A673 (cell line): ENCODE data around the gene NPHP4. TPM values are rescaled to one million over a fixed set of nuclear protein-coding genes. Genes with fewer than 3 reads are reported as not detected.

Experiments used
- BruUV-seq: library from RNA; stranded (reverse); fragments of 400-500 nt; replicated peaks from 2 replicates; lab custom pipeline; 2021; lab: Mats Ljungman, UMichigan
- CTCF ChIA-PET: fragments of 300-600 bp; sonication (Branson Sonifier 250); formaldehyde crosslinking; loops from one replicate; lab custom pipeline; 2022; ENCODE audit warnings: antibody characterized with exemption; lab: Charles Lee
- POLR2A ChIA-PET: fragments of 300-600 bp; sonication (Branson Sonifier 250); formaldehyde crosslinking; loops from one replicate; lab custom pipeline; 2022; ENCODE audit warnings: antibody characterized with exemption; ENCODE audit not compliant: low non-redundant PET; lab: Charles Lee
- DNase-seq: peaks from one replicate; pipeline ENCODE4 v3.0.0-alpha.2; 2015; ENCODE audit warnings: low spot score
- H3K27ac ChIP-seq: fragments of 200-600 bp; sonication (generic); 2 replicates; pipeline ENCODE4 v1.5.1; 2016; ENCODE audit warnings: mixed run types, low read depth, mild to moderate bottlenecking, mixed read lengths, antibody characterized with exemption, low read length; ENCODE audit not compliant: poor library complexity, severe bottlenecking
- H3K27me3 ChIP-seq: fragments of 200-600 bp; sonication (generic); replicated peaks from 2 replicates; pipeline ENCODE4 v1.6.1; 2017; ENCODE audit warnings: mixed run types, low read depth, mild to moderate bottlenecking, mixed read lengths, antibody characterized with exemption, low read length; ENCODE audit not compliant: insufficient read depth, poor library complexity
- H3K36me3 ChIP-seq: fragments of 200-600 bp; sonication (generic); 2 replicates; pipeline ENCODE4 v1.6.1; 2016; ENCODE audit warnings: mixed run types, mild to moderate bottlenecking, mixed read lengths, antibody characterized with exemption, low read length; ENCODE audit not compliant: insufficient read depth, poor library complexity, severe bottlenecking
- H3K4me1 ChIP-seq: fragments of 200-600 bp; sonication (generic); 2 replicates; pipeline ENCODE4 v1.6.1; 2017; ENCODE audit warnings: mixed run types, mild to moderate bottlenecking, mixed read lengths, antibody characterized with exemption, low read length; ENCODE audit not compliant: insufficient read depth, poor library complexity, severe bottlenecking
- H3K4me3 ChIP-seq: fragments of 200-600 bp; sonication (generic); 2 replicates; pipeline ENCODE4 v1.5.1; 2016; ENCODE audit warnings: low read depth, mixed run types, mild to moderate bottlenecking, mixed read lengths, low read length; ENCODE audit not compliant: poor library complexity, severe bottlenecking
- H3K9me3 ChIP-seq: fragments of 200-600 bp; sonication (generic); 2 replicates; pipeline ENCODE4 v1.6.1; 2016; ENCODE audit warnings: mixed run types, low read depth, mild to moderate bottlenecking, mixed read lengths, antibody characterized with exemption, low read length; ENCODE audit not compliant: poor library complexity, severe bottlenecking
- CTCF ChIP-seq: fragments of 300-800, 200-600 bp; sonication (generic); conservative IDR thresholded peaks from 2 replicates; pipeline ENCODE4 v1.5.1; 2017; ENCODE audit warnings: low read depth, mild to moderate bottlenecking, antibody characterized with exemption, low read length, moderate library complexity, mixed read lengths
- EZH2 ChIP-seq: fragments of 200-600 bp; sonication (generic); IDR thresholded peaks from 2 replicates; pipeline ENCODE4 v1.6.1; 2017; ENCODE audit warnings: borderline replicate concordance, low read depth, mild to moderate bottlenecking, mixed read lengths, antibody characterized with exemption, low read length; ENCODE audit not compliant: poor library complexity, severe bottlenecking
- intact Hi-C: fragments of 100-400 bp; cut with micrococcal nuclease; formaldehyde crosslinking; loops from one replicate; pipeline ENCODE4 v1.10.0; 2022; ENCODE audit not compliant: unreplicated experiment
- total RNA-seq: library from RNA; stranded (reverse); gene quantifications from 2 replicates; pipeline ENCODE4 v1.2.3, GENCODE V29; 2021

Gene NPHP4
- total RNA-seq, 1 experiment from 2014 or later: 27.6 TPM

GRCh38 chr1:5956022-5956830 lies 36.0 kb downstream of the NPHP4 start:
- Histone ChIP-seq H3K27ac (no peak overlapping the region), H3K9me3 (no peaks in the 10 kb centered on the region), H3K36me3 (peaks cover 4% of the 10 kb centered on the region), H3K27me3 (no peaks in the 10 kb centered on the region), H3K4me3 (no peak overlapping the region), H3K4me1 (no peaks in the 10 kb centered on the region)
- TF ChIP-seq EZH2 (no peak), CTCF (no peak)
- BruUV-seq: no TSS peak
- POLR2A ChIA-PET: interaction anchor here (0.6 kb wide), 1 partner anchor 44 kb away, joined by 12 read pairs; no protein-coding TSS in a partner anchor
- CTCF ChIA-PET: no interaction called here
- DNase-seq: no peak
- intact Hi-C loops: no loop called here

- TF ChIP-seq EZH2 (no peak), CTCF (no peak)
- CTCF ChIA-PET: no interaction called here
- intact Hi-C loops: no loop called here
- H3K36me3 ChIP-seq: no peaks in the 10 kb centered on the region
- H3K27me3 ChIP-seq: no peaks in the 10 kb centered on the region
- POLR2A ChIA-PET: no interaction called here
- DNase-seq: no peak
- BruUV-seq: no TSS peak
- H3K4me1 ChIP-seq: no peaks in the 10 kb centered on the region
- no peaks in the 10 kb centered on the region for H3K9me3 ChIP-seq
- no peak overlapping the region for H3K4me3 ChIP-seq
- H3K27ac ChIP-seq: no peak overlapping the region
These were observed 36.7 kb downstream of the NPHP4 start for GRCh38 chr1:5955479-5955977.

- Histone ChIP-seq H3K27me3 (no peaks in the 10 kb centered on the region), H3K27ac (no peak overlapping the region), H3K9me3 (no peaks in the 10 kb centered on the region), H3K36me3 (no peaks in the 10 kb centered on the region), H3K4me3 (no peak overlapping the region), H3K4me1 (no peaks in the 10 kb centered on the region)
- ChIA-PET POLR2A (no interaction called here), CTCF (no interaction called here)
- DNase-seq: no peak
- intact Hi-C loops: no loop called here
- TF ChIP-seq EZH2 (no peak), CTCF (no peak)
- no TSS peak for BruUV-seq
These were observed 37.3 kb downstream of the NPHP4 start for GRCh38 chr1:5954964-5955363.
